Neutrophil (primary cell): Measurements from ENCODE around the gene WDR31.
"Not testable (repeated sequence)": the region's sequence is repeated elsewhere in the genome, so short reads cannot be mapped to it uniquely, and the experiment has no call there.

ENCODE experiments used
- H3K27ac ChIP-seq: fragments of 200-600 bp; sonication (generic); 2 replicates; pipeline ENCODE4 v1.5.1; 2016; ENCODE audit warnings: mild to moderate bottlenecking, moderate library complexity
- H3K27me3 ChIP-seq: fragments of 200-600 bp; sonication (generic); 2 replicates; pipeline ENCODE4 v1.6.0; 2016; ENCODE audit warnings: mild to moderate bottlenecking
- H3K36me3 ChIP-seq: fragments of 200-600 bp; sonication (generic); 2 replicates; pipeline ENCODE4 v1.5.1; 2017
- H3K4me1 ChIP-seq, 2 experiments: fragments of 200-600 bp in 1 of 2; sonication (generic) in 1 of 2; 1 replicate in 1 of 2; 2 replicates in 1 of 2; pipeline versions ENCODE4 v1.5.1 to v1.6.1; 2013 to 2016; ENCODE audit warnings: low read depth in 1 of 2, low read length in 1 of 2, mild to moderate bottlenecking in 1 of 2, moderate library complexity in 1 of 2; ENCODE audit not compliant: control insufficient read depth in 1 of 2, insufficient read depth in 1 of 2
- H3K4me3 ChIP-seq, 2 experiments: fragments of 200-600 bp in 1 of 2; sonication (generic) in 1 of 2; 1 replicate in 1 of 2; 2 replicates in 1 of 2; pipeline ENCODE4 v1.5.1; 2013 to 2016; ENCODE audit warnings: low read depth in 1 of 2, low read length in 1 of 2, mild to moderate bottlenecking in 1 of 2, moderate library complexity in 1 of 2
- H3K9me3 ChIP-seq: fragments of 200-600 bp; sonication (generic); 2 replicates; pipeline ENCODE4 v1.5.1; 2016
- CTCF ChIP-seq: fragments of 200-600 bp; sonication (generic); IDR thresholded peaks from 2 replicates; pipeline ENCODE4 v1.5.1; 2016; ENCODE audit warnings: antibody characterized with exemption

WDR31 gene

DNA sequence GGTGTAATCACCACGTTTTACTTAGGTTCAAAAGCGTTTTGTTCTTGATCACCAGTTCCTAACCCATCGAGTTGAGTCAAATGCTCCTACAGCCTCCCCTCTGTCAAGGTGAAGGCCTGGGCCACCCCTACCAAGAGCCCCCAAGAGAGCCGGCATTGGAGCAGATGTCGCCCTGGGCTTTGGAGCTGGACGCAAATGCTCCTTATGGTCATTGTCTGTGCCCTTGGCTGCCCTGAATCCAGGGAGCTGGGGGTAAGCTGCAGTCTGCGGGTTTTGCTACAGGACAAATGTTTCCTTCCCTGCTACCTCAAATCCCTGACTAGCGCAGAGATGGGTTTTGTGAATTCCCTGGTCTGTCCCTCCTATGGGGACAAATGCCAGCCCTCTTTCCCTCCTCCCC is 41.8 kb downstream of the WDR31 start:
- H3K4me1 ChIP-seq: no peaks in the 10 kb centered on the region
- peaks cover 10% of the 10 kb centered on the region for H3K36me3 ChIP-seq
- H3K4me3 ChIP-seq: no peak overlapping the region
- no peaks in the 10 kb centered on the region for H3K27me3 ChIP-seq
- no peak for TF ChIP-seq CTCF
- H3K9me3 ChIP-seq: no peaks in the 10 kb centered on the region
- no peak overlapping the region for H3K27ac ChIP-seq

DNA sequence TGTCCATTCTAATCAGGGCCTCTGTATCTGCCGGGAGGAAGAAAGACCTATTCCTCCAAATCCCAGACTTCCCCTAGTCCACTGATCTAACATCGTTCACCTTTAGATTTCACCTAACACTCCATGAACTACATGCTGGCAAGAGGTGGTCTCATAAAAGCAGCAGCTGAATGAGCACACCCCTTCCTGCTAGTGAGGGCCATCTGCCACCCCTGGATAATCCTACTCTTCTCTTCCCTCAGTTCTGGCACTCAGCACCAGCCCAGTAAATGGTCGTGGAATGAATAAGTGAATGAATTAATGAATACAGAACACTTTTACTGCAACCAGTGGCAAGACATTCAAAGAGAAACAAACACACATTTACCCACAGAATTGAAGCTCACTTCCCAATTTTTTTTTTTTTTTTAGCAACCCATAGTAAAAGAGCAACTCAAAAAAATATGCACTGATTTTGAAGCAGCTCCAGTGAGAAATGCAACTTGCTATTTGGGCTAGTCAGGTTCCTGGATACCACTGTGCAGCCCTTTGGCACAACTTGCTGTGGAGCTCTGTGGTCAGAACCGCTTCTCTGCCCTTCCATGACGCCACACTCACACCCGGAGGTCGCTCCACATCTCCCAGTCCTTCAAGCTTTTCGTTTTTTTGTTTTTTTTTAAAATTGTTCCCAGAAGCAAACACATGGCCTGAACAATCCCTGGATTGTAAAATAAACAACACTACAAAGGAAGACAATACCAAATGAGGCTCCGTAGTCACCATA is 43.1 kb downstream of the WDR31 start:
- H3K4me1 ChIP-seq: no peaks in the 10 kb centered on the region
- TF ChIP-seq CTCF: no peak
- no peaks in the 10 kb centered on the region for H3K9me3 ChIP-seq
- no peak overlapping the region for H3K4me3 ChIP-seq
- H3K27me3 ChIP-seq: no peaks in the 10 kb centered on the region
- H3K36me3 ChIP-seq: peaks cover 23% of the 10 kb centered on the region
- no peak overlapping the region for H3K27ac ChIP-seq

GRCh38 chr9:113296247-113296646 is 43.8 kb downstream of the WDR31 start:
- not testable (repeated sequence) for H3K27me3 ChIP-seq, H3K4me3 ChIP-seq, H3K27ac ChIP-seq, H3K4me1 ChIP-seq, H3K9me3 ChIP-seq
- H3K36me3 ChIP-seq: peaks cover 30% of the 10 kb centered on the region

DNA sequence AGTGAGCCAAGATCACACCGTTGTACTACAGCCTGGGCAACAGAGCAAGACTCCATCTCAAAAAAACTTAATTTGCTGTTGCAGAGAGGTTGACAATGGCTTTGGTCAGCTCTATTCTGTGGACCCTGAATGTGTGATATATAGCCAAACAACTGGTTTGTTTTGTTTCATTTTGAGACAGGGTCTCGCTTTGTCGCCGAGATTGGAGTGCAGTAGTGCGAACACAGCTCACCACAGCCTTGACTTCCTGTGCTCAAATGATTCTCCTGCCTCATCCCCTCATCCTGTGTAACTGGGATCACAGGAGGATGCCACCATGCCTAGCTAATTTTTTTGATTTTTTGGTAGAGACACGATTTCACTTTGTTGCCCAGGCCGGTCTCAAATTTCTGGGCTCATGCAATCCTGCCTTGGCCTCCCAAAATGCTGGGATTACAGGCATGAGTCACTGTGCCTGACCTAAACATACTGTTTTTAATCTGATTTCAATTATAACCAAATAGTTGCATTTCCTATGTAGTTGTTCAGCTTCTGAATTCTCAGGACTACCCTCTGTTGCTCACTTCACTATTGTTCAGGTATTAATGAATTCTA is 46.7 kb downstream of the WDR31 start:
- Histone ChIP-seq H3K27ac (no peak overlapping the region), H3K27me3 (no peaks in the 10 kb centered on the region), H3K36me3 (peaks cover 59% of the 10 kb centered on the region), H3K4me3 (no peak overlapping the region), H3K9me3 (no peaks in the 10 kb centered on the region), H3K4me1 (no peaks in the 10 kb centered on the region)
- TF ChIP-seq CTCF: no peak

DNA sequence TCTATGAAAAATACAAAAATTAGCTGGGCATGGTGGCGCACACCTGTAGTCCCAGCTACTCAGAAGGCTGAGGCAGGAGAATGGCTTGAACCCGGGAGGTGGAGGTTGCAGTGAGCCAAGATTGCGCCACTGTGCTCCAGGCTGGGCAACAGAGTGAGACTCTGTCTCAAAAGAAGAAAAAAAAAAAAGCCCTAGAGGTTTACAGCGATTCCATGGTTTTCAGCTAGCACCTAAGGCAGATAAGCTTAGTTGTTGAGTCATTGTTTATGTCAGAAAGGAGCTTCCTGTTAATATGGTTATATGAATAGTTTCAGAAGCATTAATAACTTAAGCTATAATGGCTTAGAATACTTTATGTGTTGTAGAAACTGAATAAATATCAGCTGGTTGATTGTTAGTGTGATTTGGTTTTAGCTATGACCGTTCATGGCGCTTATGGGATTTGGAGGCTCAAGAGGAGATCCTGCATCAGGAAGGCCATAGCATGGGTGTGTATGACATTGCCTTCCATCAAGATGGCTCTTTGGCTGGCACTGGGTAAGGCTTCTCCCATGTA is 49.9 kb downstream of the WDR31 start:
- no peak for TF ChIP-seq CTCF
- H3K4me3 ChIP-seq: no peak overlapping the region
- H3K4me1 ChIP-seq: no peaks in the 10 kb centered on the region
- no peaks in the 10 kb centered on the region for H3K27me3 ChIP-seq
- H3K36me3 ChIP-seq: peaks cover 89% of the 10 kb centered on the region
- no peak overlapping the region for H3K27ac ChIP-seq
- H3K9me3 ChIP-seq: no peaks in the 10 kb centered on the region

- no peak overlapping the region for H3K27ac ChIP-seq
- H3K36me3 ChIP-seq: peaks cover 98% of the 10 kb centered on the region
- H3K4me3 ChIP-seq: no peak overlapping the region
- H3K27me3 ChIP-seq: no peaks in the 10 kb centered on the region
- no peak for TF ChIP-seq CTCF
- H3K9me3 ChIP-seq: no peaks in the 10 kb centered on the region
- H3K4me1 ChIP-seq: no peaks in the 10 kb centered on the region
These were observed 51.0 kb downstream of the WDR31 start for GRCh38 chr9:113289091-113289490.
